ENCODE measurements around the gene CCL17. TPM values are rescaled to one million over a fixed set of nuclear protein-coding genes. Genes with fewer than 3 reads are reported as not detected.

CCL17 gene
- total and polyA plus RNA-seq, 2 donors from 2014 or later, result 1.5 TPM; not detected in 1

GRCh38 chr16:57406881-57407280, 2.3 kb downstream of the CCL17 start:
- no peaks in the 10 kb centered on the region for H3K36me3 ChIP-seq (ENCODE audit: control insufficient read depth in 2 of 3, insufficient read depth in 3 of 3, low read length in 3 of 3)
- peaks cover 0 to 2% (median 0%) of the 10 kb centered on the region in 3 donors for H3K4me1 ChIP-seq (ENCODE audit: control insufficient read depth in 2 of 3, insufficient read depth in 2 of 3, low read depth in 1 of 3, low read length in 3 of 3)
- H3K27ac ChIP-seq (ENCODE audit: low read depth in 2 of 2, low read length in 2 of 2), result no peak overlapping the region
- no peak for DNase-seq
- H3K4me3 ChIP-seq (ENCODE audit: low read length in 3 of 3), result no peak overlapping the region
- FAIRE-seq, result no peak
- H3K9me3 ChIP-seq (ENCODE audit: control insufficient read depth in 2 of 3, insufficient read depth in 1 of 3, low read length in 3 of 3), result no peaks in the 10 kb centered on the region
- intact Hi-C loops (cut with DNase I), result no loop called here
- no peak for TF ChIP-seq CTCF (IDR thresholded peaks at IDR 0.05; ENCODE audit: borderline replicate concordance, extremely low read depth, insufficient read depth)
- H3K9ac ChIP-seq (ENCODE audit: low read length in 3 of 3), result no peak overlapping the region
- no peaks in the 10 kb centered on the region for H3K27me3 ChIP-seq (ENCODE audit: control insufficient read depth, insufficient read depth, low read length)

GRCh38 chr16:57407521-57408353, 3.2 kb downstream of the CCL17 start:
- no peaks in the 10 kb centered on the region for H3K36me3 ChIP-seq (ENCODE audit: control insufficient read depth in 2 of 3, insufficient read depth in 3 of 3, low read length in 3 of 3)

GRCh38 chr16:57409065-57409464, 4.5 kb downstream of the CCL17 start:
- no peaks in the 10 kb centered on the region for H3K27me3 ChIP-seq (ENCODE audit: control insufficient read depth, insufficient read depth, low read length)
- intact Hi-C loops (cut with DNase I), result no loop called here
- peaks cover 0 to 2% (median 0%) of the 10 kb centered on the region in 3 donors for H3K4me1 ChIP-seq (ENCODE audit: control insufficient read depth in 2 of 3, insufficient read depth in 2 of 3, low read depth in 1 of 3, low read length in 3 of 3)
- no peaks in the 10 kb centered on the region for H3K9me3 ChIP-seq (ENCODE audit: control insufficient read depth in 2 of 3, insufficient read depth in 1 of 3, low read length in 3 of 3)
- H3K36me3 ChIP-seq (ENCODE audit: control insufficient read depth in 2 of 3, insufficient read depth in 3 of 3, low read length in 3 of 3), result no peaks in the 10 kb centered on the region
- no peak for FAIRE-seq
- H3K4me3 ChIP-seq (ENCODE audit: low read length in 3 of 3), result no peak overlapping the region
- no peak overlapping the region for H3K9ac ChIP-seq (ENCODE audit: low read length in 3 of 3)
- no peak for DNase-seq
- TF ChIP-seq CTCF (IDR thresholded peaks at IDR 0.05; ENCODE audit: borderline replicate concordance, extremely low read depth, insufficient read depth), result no peak
- peak overlapping the region; percentile 45 to 72 for H3K27ac ChIP-seq (ENCODE audit: low read depth in 2 of 2, low read length in 2 of 2)

More at GRCh38 chr16:57407521-57408353, 3.2 kb downstream of the CCL17 start:
- Histone ChIP-seq H3K9me3 (ENCODE audit: control insufficient read depth in 2 of 3, insufficient read depth in 1 of 3, low read length in 3 of 3) (no peaks in the 10 kb centered on the region), H3K9ac (ENCODE audit: low read length in 3 of 3) (no peak overlapping the region), H3K4me3 (ENCODE audit: low read length in 3 of 3) (no peak overlapping the region), H3K4me1 (ENCODE audit: control insufficient read depth in 2 of 3, insufficient read depth in 2 of 3, low read depth in 1 of 3, low read length in 3 of 3) (peaks cover 0 to 2% (median 0%) of the 10 kb centered on the region in 3 donors), H3K27ac (ENCODE audit: low read depth in 2 of 2, low read length in 2 of 2) (no peak overlapping the region), H3K27me3 (ENCODE audit: control insufficient read depth, insufficient read depth, low read length) (no peaks in the 10 kb centered on the region)
- FAIRE-seq, result no peak
- no peak for TF ChIP-seq CTCF (IDR thresholded peaks at IDR 0.05; ENCODE audit: borderline replicate concordance, extremely low read depth, insufficient read depth)
- intact Hi-C loops (cut with DNase I), result no loop called here
- DNase-seq, result no peak

Measured in kidney (tissue), 14 donors.